ENCODE data around the gene GPRC6A.

The GPRC6A gene

GRCh38 chr6:116779573-116780164 is 49.2 kb downstream of the GPRC6A start:
- H3K27ac ChIP-seq = no peak overlapping the region
- TF ChIP-seq CTCF (conservative IDR thresholded peaks at IDR 0.05) (peak; percentile 64), ZFX (IDR thresholded peaks at IDR 0.05) (no peak)

GRCh38 chr6:116773886-116774285 is 55.0 kb downstream of the GPRC6A start:
- H3K27ac ChIP-seq = no peak overlapping the region
- TF ChIP-seq CTCF (conservative IDR thresholded peaks at IDR 0.05) = no peak
- TF ChIP-seq ZFX (IDR thresholded peaks at IDR 0.05) = no peak

GRCh38 chr6:116772450-116772849 is 56.4 kb downstream of the GPRC6A start:
- no peak for TF ChIP-seq ZFX (IDR thresholded peaks at IDR 0.05)
- TF ChIP-seq CTCF (conservative IDR thresholded peaks at IDR 0.05) = no peak
- no peak overlapping the region for H3K27ac ChIP-seq

- H3K27ac ChIP-seq = no peak overlapping the region
- TF ChIP-seq ZFX (IDR thresholded peaks at IDR 0.05) = no peak
- TF ChIP-seq CTCF (conservative IDR thresholded peaks at IDR 0.05) = no peak
Observed at GRCh38 chr6:116767715-116768114, 61.2 kb downstream of the GPRC6A start.

- TF ChIP-seq CTCF (conservative IDR thresholded peaks at IDR 0.05) = no peak
- TF ChIP-seq ZFX (IDR thresholded peaks at IDR 0.05) = no peak
- no peak overlapping the region for H3K27ac ChIP-seq
Observed at GRCh38 chr6:116766506-116767176, 62.2 kb downstream of the GPRC6A start.

- TF ChIP-seq ZFX (IDR thresholded peaks at IDR 0.05) (no peak), CTCF (conservative IDR thresholded peaks at IDR 0.05) (no peak)
- no peak within 1 kb of the TSS for H3K27ac ChIP-seq
Observed at GRCh38 chr6:116764961-116765841, 63.7 kb downstream of the GPRC6A start, which contains the start of gene FAM162B. TSS of gene FAM162B (minus strand) at chr6:116765719. CDS start at chr6:116765576, 143 bp downstream.

GRCh38 chr6:116764629-116764960 is 64.3 kb downstream of the GPRC6A start:
- H3K27ac ChIP-seq = no peak overlapping the region
- TF ChIP-seq CTCF (conservative IDR thresholded peaks at IDR 0.05) = no peak
- no peak for TF ChIP-seq ZFX (IDR thresholded peaks at IDR 0.05)

Data from C4-2B (cell line).